B cell (primary cell): ENCODE data around the gene ZBED4. TPM values are rescaled to one million over a fixed set of nuclear protein-coding genes. Genes with fewer than 3 reads are reported as not detected.

Source experiments
- ATAC-seq: fragments of 200-7000 bp; cut with Tn5 transposase; one replicate; pipeline ENCODE4 v1.10.0; 2021; ENCODE audit warnings: low read depth, mild to moderate bottlenecking, moderate number of reproducible peaks, moderate library complexity
- CTCF ChIA-PET: fragments of 350-600 bp; sonication (Branson Sonifier 250); formaldehyde crosslinking; loops from one replicate; lab custom pipeline; 2021; ENCODE audit warnings: antibody characterized with exemption, inconsistent platforms; lab: Charles Lee
- POLR2A ChIA-PET: fragments of 350-600 bp; sonication (Branson Sonifier 250); formaldehyde crosslinking; loops from one replicate; lab custom pipeline; 2021; ENCODE audit warnings: antibody characterized with exemption; lab: Charles Lee
- DNase-seq: peaks from one replicate; pipeline ENCODE4 v3.0.0; 2013
- H2AFZ ChIP-seq: 2 replicates; pipeline ENCODE4 v1.6.1; 2012; ENCODE audit warnings: mild to moderate bottlenecking, low read depth, low read length; ENCODE audit not compliant: insufficient read depth, poor library complexity, severe bottlenecking
- H3K27ac ChIP-seq, 2 donors: 1 replicate in 1 of 2; 2 replicates in 1 of 2; pipeline ENCODE4 v1.5.1; 2012 to 2013; ENCODE audit warnings: low read length in 2 of 2, mild to moderate bottlenecking in 2 of 2, moderate library complexity in 1 of 2
- H3K27me3 ChIP-seq, 4 experiments: fragments of 200-600 bp in 1 of 4; sonication (generic) in 1 of 4; replicated peaks in 1 of 4; 1 replicate in 2 of 4; 2 replicates in 2 of 4; pipeline versions ENCODE4 v1.6.1 to v1.7.0; 2013 to 2016; ENCODE audit warnings: low read length in 3 of 4, mild to moderate bottlenecking in 2 of 4, mixed read lengths in 1 of 4, moderate library complexity in 1 of 4; ENCODE audit not compliant: insufficient read depth in 4 of 4, control insufficient read depth in 3 of 4; ENCODE audit errors: control extremely low read depth in 1 of 4
- H3K36me3 ChIP-seq, 2 experiments: replicated peaks in 1 of 2; 1 replicate in 1 of 2; 2 replicates in 1 of 2; pipeline versions ENCODE4 v1.6.1 to v1.7.1; 2013; ENCODE audit warnings: low read length in 1 of 2; ENCODE audit not compliant: insufficient read depth in 2 of 2, control insufficient read depth in 1 of 2; ENCODE audit errors: control extremely low read depth in 1 of 2, extremely low read depth in 1 of 2
- H3K4me1 ChIP-seq, 2 donors: fragments of 200-600 bp in 1 of 2; sonication (generic) in 1 of 2; 1 replicate in 1 of 2; 2 replicates in 1 of 2; pipeline versions ENCODE4 v1.5.1 to v1.6.1; 2013 to 2017; ENCODE audit warnings: low read length in 2 of 2; ENCODE audit not compliant: control insufficient read depth in 2 of 2, insufficient read depth in 2 of 2
- H3K4me2 ChIP-seq: replicated peaks from 2 replicates; pipeline ENCODE3; 2012; ENCODE audit warnings: mild to moderate bottlenecking, low read depth, low read length; ENCODE audit not compliant: poor library complexity, severe bottlenecking
- H3K4me3 ChIP-seq, 5 experiments: fragments of 200-600 bp in 1 of 5; sonication (generic) in 1 of 5; 1 replicate in 3 of 5; 2 replicates in 2 of 5; pipeline versions ENCODE4 v1.5.1 to v1.7.0; 2011 to 2016; ENCODE audit warnings: low read length in 4 of 5, mild to moderate bottlenecking in 4 of 5, low read depth in 2 of 5, control low read depth in 1 of 5, moderate library complexity in 1 of 5; ENCODE audit not compliant: insufficient read depth in 1 of 5; ENCODE audit errors: control extremely low read depth in 1 of 5, extremely low read depth in 1 of 5
- H3K79me2 ChIP-seq: fragments of 200-600 bp; sonication (generic); one replicate; pipeline ENCODE4 v1.6.0; 2016; ENCODE audit warnings: low read length; ENCODE audit not compliant: control insufficient read depth, insufficient read depth
- H3K9ac ChIP-seq: fragments of 200-600 bp; sonication (generic); 2 replicates; pipeline ENCODE4 v1.6.1; 2017; ENCODE audit warnings: mild to moderate bottlenecking, low read length, moderate library complexity
- H3K9me3 ChIP-seq, 3 donors: one replicate each; pipeline versions ENCODE4 v1.6.1 to v1.7.1; 2013; ENCODE audit warnings: low read length in 2 of 3; ENCODE audit not compliant: control insufficient read depth in 2 of 3, insufficient read depth in 1 of 3; ENCODE audit errors: control extremely low read depth in 1 of 3
- H4K20me1 ChIP-seq: 2 replicates; pipeline ENCODE4 v1.6.0; 2012; ENCODE audit warnings: mild to moderate bottlenecking, low read length; ENCODE audit not compliant: insufficient read depth, control insufficient read depth, poor library complexity, severe bottlenecking
- H3K27ac Mint-ChIP-seq: one replicate; pipeline ENCODE4 v1.8.0; 2021; ENCODE audit warnings: mixed read lengths
- H3K27me3 Mint-ChIP-seq: one replicate; pipeline ENCODE4 v1.8.0; 2021; ENCODE audit warnings: mixed read lengths
- H3K4me1 Mint-ChIP-seq: one replicate; pipeline ENCODE4 v1.8.0; 2021; ENCODE audit warnings: mixed read lengths
- H3K4me3 Mint-ChIP-seq: one replicate; pipeline ENCODE4 v1.8.0; 2021; ENCODE audit warnings: mixed read lengths
- H3K9me3 Mint-ChIP-seq: one replicate; pipeline ENCODE4 v1.8.0; 2022; ENCODE audit warnings: mixed read lengths; ENCODE audit not compliant: insufficient read depth
- EZH2 ChIP-seq: IDR thresholded peaks from 2 replicates; pipeline ENCODE4 v1.6.1; 2012; ENCODE audit warnings: borderline replicate concordance, low read depth, mild to moderate bottlenecking, moderate library complexity, low read length; ENCODE audit not compliant: insufficient read depth, poor library complexity, severe bottlenecking
- WGBS: methylation state at CpG from one replicate; pipeline ENCODE4 v1.1.5; 2013; ENCODE audit warnings: missing lambda C conversion rate; ENCODE audit not compliant: insufficient coverage; 5-methylcytosine and 5-hydroxymethylcytosine counted together
- intact Hi-C: fragments of 100-400 bp; cut with micrococcal nuclease; formaldehyde crosslinking; loops from one replicate; pipeline ENCODE4 v1.10.0; 2022
- polyA plus RNA-seq: library from polyadenylated mRNA; depleted of rRNA; stranded (reverse); fragments of >200 nt; gene quantifications from 2 replicates; pipeline ENCODE4 v1.2.3, GENCODE V29; 2012
- total RNA-seq, 2 donors: library from RNA; stranded (reverse); fragments of 120-200 nt in 1 of 2; gene quantifications; 1 replicate in 1 of 2; 2 replicates in 1 of 2; pipeline versions ENCODE4 v1.2.3 to v1.2.4, GENCODE V29; 2013 to 2022
- TF ChIP-seq, protein P1 (sequence below): fragments of 200-600 bp; IDR thresholded peaks from one replicate; pipeline ENCODE4 v1.8.0; 2022; ENCODE audit warnings: antibody characterized with exemption, mild to moderate bottlenecking

ZBED4 gene
- total and polyA plus RNA-seq, 2 donors (not counting 1 experiment from before 2014, with no cell fraction given), result 5.9 to 14.6 TPM

DNA sequence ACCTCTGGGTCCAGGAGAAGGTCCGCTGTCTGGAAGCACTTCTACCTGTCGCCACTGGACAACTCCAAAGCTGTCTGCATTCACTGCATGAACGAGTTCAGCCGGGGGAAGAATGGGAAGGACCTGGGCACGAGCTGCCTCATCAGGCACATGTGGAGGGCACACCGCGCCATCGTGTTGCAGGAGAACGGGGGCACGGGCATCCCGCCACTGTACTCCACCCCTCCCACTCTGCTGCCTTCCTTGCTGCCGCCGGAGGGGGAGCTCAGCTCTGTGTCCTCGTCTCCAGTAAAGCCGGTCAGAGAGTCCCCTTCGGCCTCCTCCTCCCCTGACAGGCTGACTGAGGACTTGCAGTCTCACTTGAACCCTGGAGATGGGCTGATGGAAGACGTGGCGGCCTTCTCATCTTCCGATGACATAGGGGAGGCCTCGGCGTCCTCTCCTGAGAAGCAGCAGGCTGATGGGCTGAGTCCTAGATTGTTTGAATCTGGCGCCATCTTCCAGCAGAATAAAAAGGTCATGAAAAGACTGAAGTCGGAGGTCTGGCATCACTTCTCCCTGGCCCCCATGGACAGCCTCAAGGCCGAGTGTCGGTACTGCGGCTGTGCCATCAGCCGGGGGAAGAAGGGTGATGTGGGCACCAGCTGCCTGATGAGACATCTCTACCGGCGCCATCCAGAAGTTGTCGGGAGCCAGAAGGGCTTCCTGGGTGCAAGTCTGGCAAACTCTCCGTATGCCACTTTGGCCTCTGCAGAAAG lies 31.0 kb downstream of the ZBED4 start:
- DNase-seq (no peak), ATAC-seq (no peak)
- H3K4me1 Mint-ChIP-seq, result peaks cover 18% of the 10 kb centered on the region
- H3K4me2 ChIP-seq, result no peak overlapping the region
- ChIA-PET CTCF (no interaction called here), POLR2A (no interaction called here)
- no peak overlapping the region for H2AFZ ChIP-seq
- H3K27ac ChIP-seq, result no peak overlapping the region
- no peaks in the 10 kb centered on the region for H3K27me3 ChIP-seq
- no peak overlapping the region for H3K27ac Mint-ChIP-seq
- H3K4me3 Mint-ChIP-seq, result no peak overlapping the region
- H3K36me3 ChIP-seq, result peaks cover 5 to 56% of the 10 kb centered on the region in 2 experiments
- no peaks in the 10 kb centered on the region for H3K9me3 Mint-ChIP-seq
- H3K9me3 ChIP-seq, result peaks cover 0 to 10% (median 0%) of the 10 kb centered on the region in 3 donors
- H3K9ac ChIP-seq, result no peak overlapping the region
- H3K4me1 ChIP-seq, result peaks cover 4 to 7% of the 10 kb centered on the region in 2 donors
- peaks cover 56% of the 10 kb centered on the region for H4K20me1 ChIP-seq
- H3K27me3 Mint-ChIP-seq, result no peaks in the 10 kb centered on the region
- no peak overlapping the region for H3K4me3 ChIP-seq
- peaks cover 81% of the 10 kb centered on the region for H3K79me2 ChIP-seq
- WGBS, result 93% methylated on average over 31 of the region's 31 CpGs
- TF ChIP-seq, protein P1, sequence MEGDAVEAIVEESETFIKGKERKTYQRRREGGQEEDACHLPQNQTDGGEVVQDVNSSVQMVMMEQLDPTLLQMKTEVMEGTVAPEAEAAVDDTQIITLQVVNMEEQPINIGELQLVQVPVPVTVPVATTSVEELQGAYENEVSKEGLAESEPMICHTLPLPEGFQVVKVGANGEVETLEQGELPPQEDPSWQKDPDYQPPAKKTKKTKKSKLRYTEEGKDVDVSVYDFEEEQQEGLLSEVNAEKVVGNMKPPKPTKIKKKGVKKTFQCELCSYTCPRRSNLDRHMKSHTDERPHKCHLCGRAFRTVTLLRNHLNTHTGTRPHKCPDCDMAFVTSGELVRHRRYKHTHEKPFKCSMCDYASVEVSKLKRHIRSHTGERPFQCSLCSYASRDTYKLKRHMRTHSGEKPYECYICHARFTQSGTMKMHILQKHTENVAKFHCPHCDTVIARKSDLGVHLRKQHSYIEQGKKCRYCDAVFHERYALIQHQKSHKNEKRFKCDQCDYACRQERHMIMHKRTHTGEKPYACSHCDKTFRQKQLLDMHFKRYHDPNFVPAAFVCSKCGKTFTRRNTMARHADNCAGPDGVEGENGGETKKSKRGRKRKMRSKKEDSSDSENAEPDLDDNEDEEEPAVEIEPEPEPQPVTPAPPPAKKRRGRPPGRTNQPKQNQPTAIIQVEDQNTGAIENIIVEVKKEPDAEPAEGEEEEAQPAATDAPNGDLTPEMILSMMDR, result no peak
- no peak for TF ChIP-seq EZH2
- intact Hi-C loops, result no loop called here

DNA sequence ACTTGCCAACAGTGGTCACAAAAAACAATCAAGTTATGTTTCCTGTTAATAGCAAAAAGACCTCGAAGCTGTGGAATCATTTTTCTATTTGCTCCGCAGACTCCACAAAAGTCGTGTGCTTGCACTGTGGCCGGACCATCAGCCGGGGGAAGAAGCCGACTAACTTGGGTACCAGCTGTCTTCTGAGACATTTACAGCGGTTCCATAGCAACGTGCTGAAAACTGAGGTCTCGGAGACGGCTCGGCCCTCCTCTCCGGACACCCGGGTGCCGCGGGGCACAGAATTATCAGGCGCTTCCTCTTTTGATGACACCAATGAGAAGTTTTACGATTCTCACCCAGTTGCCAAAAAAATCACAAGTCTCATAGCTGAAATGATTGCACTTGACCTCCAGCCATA lies 31.6 kb downstream of the ZBED4 start:
- Mint-ChIP-seq H3K4me3 (no peak overlapping the region), H3K27ac (no peak overlapping the region), H3K27me3 (no peaks in the 10 kb centered on the region), H3K4me1 (peaks cover 13% of the 10 kb centered on the region), H3K9me3 (no peaks in the 10 kb centered on the region)
- peaks cover 78% of the 10 kb centered on the region for H3K79me2 ChIP-seq
- H2AFZ ChIP-seq, result no peak overlapping the region
- H3K9me3 ChIP-seq, result peaks cover 0 to 11% (median 0%) of the 10 kb centered on the region in 3 donors
- no peak overlapping the region for H3K4me3 ChIP-seq
- no peaks in the 10 kb centered on the region for H3K27me3 ChIP-seq
- intact Hi-C loops, result no loop called here
- WGBS, result 98% methylated on average over 17 of the region's 17 CpGs
- no peak for ATAC-seq
- no peak overlapping the region for H3K27ac ChIP-seq
- H3K9ac ChIP-seq, result no peak overlapping the region
- ChIA-PET POLR2A (no interaction called here), CTCF (no interaction called here)
- peaks cover 5 to 58% of the 10 kb centered on the region in 2 experiments for H3K36me3 ChIP-seq
- no peak for DNase-seq
- TF ChIP-seq EZH2, result no peak
- TF ChIP-seq, protein P1, result no peak
- no peak overlapping the region for H3K4me2 ChIP-seq
- peaks cover 56% of the 10 kb centered on the region for H4K20me1 ChIP-seq
- peaks cover 2 to 7% of the 10 kb centered on the region in 2 donors for H3K4me1 ChIP-seq
